Kidney (tissue), 14 donors: Measurements from ENCODE around the gene TCF3. TPM values are rescaled to one million over a fixed set of nuclear protein-coding genes. Genes with fewer than 3 reads are reported as not detected.

Experiments
- DNase-seq, 5 donors: peaks; one replicate each; pipeline ENCODE4 v3.0.0-alpha.2; 2013 to 2020
- FAIRE-seq: peaks from 2 replicates; lab custom pipeline; 2012; peaks lifted over from hg19 to GRCh38; lab: Jason Lieb, UNC
- H3K27ac ChIP-seq, 2 donors: one replicate each; pipeline ENCODE4 v1.7.0; 2013; ENCODE audit warnings: low read depth in 2 of 2, low read length in 2 of 2, inconsistent platforms in 1 of 2
- H3K27me3 ChIP-seq: one replicate; pipeline ENCODE4 v1.7.1; 2013; ENCODE audit warnings: low read length, inconsistent platforms; ENCODE audit not compliant: control insufficient read depth, insufficient read depth
- H3K36me3 ChIP-seq, 3 donors: one replicate each; pipeline versions ENCODE4 v1.7.0 to v1.7.1; 2013; ENCODE audit warnings: low read length in 3 of 3, control low read depth in 1 of 3, inconsistent platforms in 1 of 3; ENCODE audit not compliant: insufficient read depth in 3 of 3, control insufficient read depth in 2 of 3
- H3K4me1 ChIP-seq, 3 donors: one replicate each; pipeline versions ENCODE4 v1.7.0 to v1.7.1; 2013; ENCODE audit warnings: low read length in 3 of 3, inconsistent platforms in 1 of 3, low read depth in 1 of 3; ENCODE audit not compliant: control insufficient read depth in 2 of 3, insufficient read depth in 2 of 3
- H3K4me3 ChIP-seq, 3 donors: one replicate each; pipeline versions ENCODE4 v1.7.0 to v1.8.1; 2013; ENCODE audit warnings: low read length in 3 of 3, control low read depth in 1 of 3, inconsistent platforms in 1 of 3
- H3K9ac ChIP-seq, 3 donors: one replicate each; pipeline versions ENCODE4 v1.7.0 to v1.7.1; 2013; ENCODE audit warnings: low read length in 3 of 3, control low read depth in 1 of 3, inconsistent platforms in 1 of 3
- H3K9me3 ChIP-seq, 3 donors: one replicate each; pipeline versions ENCODE4 v1.7.0 to v1.7.1; 2013; ENCODE audit warnings: low read length in 3 of 3, control low read depth in 1 of 3, inconsistent platforms in 1 of 3; ENCODE audit not compliant: control insufficient read depth in 2 of 3, insufficient read depth in 1 of 3
- CTCF ChIP-seq: IDR thresholded peaks from 3 replicates; pipeline ENCODE4 v1.5.1; 2012; ENCODE audit warnings: mild to moderate bottlenecking, moderate library complexity, borderline replicate concordance; ENCODE audit not compliant: insufficient read depth; ENCODE audit errors: extremely low read depth
- intact Hi-C: fragments of 100-400 bp; cut with DNase I; formaldehyde crosslinking; loops from one replicate; pipeline ENCODE4 v1.11.1; 2022
- polyA plus RNA-seq: library from polyadenylated mRNA; stranded (reverse); fragments of 350-450 nt; fragmentation: Illumina TruSeq; extraction: RNeasy Lipid Tissue Mini Kit (QIAGEN cat#74804); gene quantifications from one replicate; pipeline ENCODE4 v1.2.3, GENCODE V29; 2014; ENCODE audit warnings: low read depth, low replicate concordance; ENCODE audit not compliant: insufficient read depth
- total RNA-seq: library from RNA; stranded (reverse); fragmentation: NEBNext Ultra II Directional; extraction: Animal tissue kit (Norgen Biotek cat#: 25700); gene quantifications from one replicate; pipeline ENCODE4 v1.2.1, GENCODE V29; 2021
- donor health status: control.
- donor health status: control.
- donor health status: control.
- donor health status: control.
- donor health status: control.
- donor health status: DM: yes; HTN: yes; CAD: no.
- donor health status: Normal renal cell carcinoma (clear cell type).

The TCF3 gene
- total and polyA plus RNA-seq, 2 donors from 2014 or later: 20.3 to 50.2 TPM

GRCh38 chr19:1577929-1578618 is 74.3 kb downstream of the TCF3 start:
- Histone ChIP-seq H3K4me3 (no peak overlapping the region), H3K27ac (no peak overlapping the region), H3K4me1 (no peaks in the 10 kb centered on the region), H3K9me3 (no peaks in the 10 kb centered on the region), H3K9ac (no peak overlapping the region), H3K27me3 (no peaks in the 10 kb centered on the region), H3K36me3 (peaks cover 0 to 9% (median 0%) of the 10 kb centered on the region in 3 donors)
- FAIRE-seq (no peak), DNase-seq (no peak)
- intact Hi-C loops: no loop called here
- TF ChIP-seq CTCF: no peak

GRCh38 chr19:1577090-1577928 is 75.1 kb downstream of the TCF3 start:
- H3K27ac ChIP-seq: no peak overlapping the region
- no peak for DNase-seq
- no peak overlapping the region for H3K4me3 ChIP-seq
- intact Hi-C loops: no loop called here
- no peaks in the 10 kb centered on the region for H3K27me3 ChIP-seq
- FAIRE-seq: no peak
- H3K9ac ChIP-seq: no peak overlapping the region
- no peaks in the 10 kb centered on the region for H3K4me1 ChIP-seq
- H3K36me3 ChIP-seq: peaks cover 0 to 8% (median 0%) of the 10 kb centered on the region in 3 donors
- TF ChIP-seq CTCF: no peak
- no peaks in the 10 kb centered on the region for H3K9me3 ChIP-seq

- H3K27ac ChIP-seq: no peak overlapping the region
- H3K4me3 ChIP-seq: no peak overlapping the region
- no peaks in the 10 kb centered on the region for H3K27me3 ChIP-seq
- no peaks in the 10 kb centered on the region for H3K4me1 ChIP-seq
- no peak overlapping the region for H3K9ac ChIP-seq
- intact Hi-C loops: no loop called here
- no peak for DNase-seq
- peaks cover 0 to 5% (median 0%) of the 10 kb centered on the region in 3 donors for H3K36me3 ChIP-seq
- no peak for FAIRE-seq
- TF ChIP-seq CTCF: no peak
- no peaks in the 10 kb centered on the region for H3K9me3 ChIP-seq
These were observed 75.9 kb downstream of the TCF3 start for GRCh38 chr19:1576242-1577089.
